HG03469 (cell line): ENCODE measurements around the gene RASGRP3.
A peak's percentile ranks its signal among the peaks of the same experiment; 100 is the strongest.
"Not testable (repeated sequence)": the region's sequence is repeated elsewhere in the genome, so short reads cannot be mapped to it uniquely, and the experiment has no call there.

ENCODE experiments used
- ATAC-seq: cut with Tn5 transposase; IDR thresholded peaks from one replicate; pipeline ENCODE4 v1.9.1; 2021; ENCODE audit warnings: mild to moderate bottlenecking, moderate library complexity, moderate number of reproducible peaks; ENCODE audit not compliant: unreplicated experiment

The RASGRP3 gene

GRCh38 chr2:33476131-33476792 lies at the start of gene RASGRP3:
TSS of gene RASGRP3 (plus strand) at chr2:33476649. CDS start at chr2:33515137, 38,488 bp downstream.
- ATAC-seq: peak; percentile 33

GRCh38 chr2:33426666-33427231 lies 49.7 kb upstream of the RASGRP3 start:
- ATAC-seq: no peak

- ATAC-seq: no peak
Observed at GRCh38 chr2:33430077-33430476, 46.4 kb upstream of the RASGRP3 start.

- ATAC-seq: no peak
Observed at GRCh38 chr2:33430856-33431255, 45.6 kb upstream of the RASGRP3 start.

- ATAC-seq: no peak
Observed at GRCh38 chr2:33432871-33433270, 43.6 kb upstream of the RASGRP3 start.

GRCh38 chr2:33433279-33434235 lies 42.9 kb upstream of the RASGRP3 start:
- ATAC-seq: no peak

- no peak for ATAC-seq
Observed at GRCh38 chr2:33435518-33435917, 40.9 kb upstream of the RASGRP3 start.

- no peak for ATAC-seq
Observed at GRCh38 chr2:33436083-33436482, 40.4 kb upstream of the RASGRP3 start.

GRCh38 chr2:33437297-33437696 lies 39.2 kb upstream of the RASGRP3 start:
- no peak for ATAC-seq

- ATAC-seq: no peak
Observed at GRCh38 chr2:33437815-33438214, 38.6 kb upstream of the RASGRP3 start.

- ATAC-seq: no peak
Observed at GRCh38 chr2:33441235-33441810, 35.1 kb upstream of the RASGRP3 start.

- ATAC-seq: not testable (repeated sequence)
Observed at GRCh38 chr2:33442052-33442451, 34.4 kb upstream of the RASGRP3 start.

- ATAC-seq: no peak
Observed at GRCh38 chr2:33442528-33443079, 33.8 kb upstream of the RASGRP3 start.

- ATAC-seq: no peak
Observed at GRCh38 chr2:33443274-33443829, 33.1 kb upstream of the RASGRP3 start.

GRCh38 chr2:33444967-33445366 lies 31.5 kb upstream of the RASGRP3 start:
- no peak for ATAC-seq

- ATAC-seq: no peak
Observed at GRCh38 chr2:33448220-33448899, 28.1 kb upstream of the RASGRP3 start.

GRCh38 chr2:33451214-33451613 lies 25.2 kb upstream of the RASGRP3 start:
- no peak for ATAC-seq

GRCh38 chr2:33451825-33452224 lies 24.6 kb upstream of the RASGRP3 start:
- no peak for ATAC-seq

- no peak for ATAC-seq
Observed at GRCh38 chr2:33452545-33452944, 23.9 kb upstream of the RASGRP3 start.

- ATAC-seq: no peak
Observed at GRCh38 chr2:33453905-33454479, 22.5 kb upstream of the RASGRP3 start.
